H1 (cell line): ENCODE measurements around the gene MEGF9. TPM values are rescaled to one million over a fixed set of nuclear protein-coding genes. Genes with fewer than 3 reads are reported as not detected.

ENCODE experiments used
- CTCF ChIA-PET: fragments of 300-600 bp; sonication (Branson Sonifier 250); formaldehyde crosslinking; loops from one replicate; lab custom pipeline; 2021; ENCODE audit not compliant: partially characterized antibody; lab: Charles Lee
- POLR2A ChIA-PET: fragments of 300-600 bp; sonication (Branson Sonifier 250); formaldehyde crosslinking; loops from one replicate; lab custom pipeline; 2021; ENCODE audit warnings: inconsistent platforms; ENCODE audit not compliant: partially characterized antibody; lab: Charles Lee
- DNase-seq, 2 experiments: peaks; one replicate each; pipeline versions ENCODE4 v3.0.0 to v3.0.0-alpha.2; 2010 to 2022; ENCODE audit warnings: low spot score in 2 of 2, low read depth in 1 of 2, mixed read lengths in 1 of 2
- FAIRE-seq: peaks from 2 replicates; lab custom pipeline; 2011; peaks lifted over from hg19 to GRCh38; lab: Jason Lieb, UNC
- H2AFZ ChIP-seq: 2 replicates; pipeline ENCODE4 v1.8.1; 2012; ENCODE audit warnings: low read length, inconsistent platforms
- H2AK5ac ChIP-seq: 2 replicates; pipeline ENCODE4 v1.6.1; 2013; ENCODE audit warnings: low read depth, low read length
- H2BK120ac ChIP-seq: replicated peaks from 2 replicates; pipeline ENCODE3; 2013; ENCODE audit warnings: low read depth, low read length, inconsistent platforms
- H2BK12ac ChIP-seq: 2 replicates; pipeline ENCODE4 v1.6.1; 2013; ENCODE audit warnings: low read depth, low read length
- H2BK15ac ChIP-seq: 2 replicates; pipeline ENCODE4 v1.6.1; 2013; ENCODE audit warnings: low read length
- H2BK20ac ChIP-seq: 2 replicates; pipeline ENCODE4 v1.6.1; 2013; ENCODE audit warnings: low read length
- H2BK5ac ChIP-seq: 2 replicates; pipeline ENCODE4 v1.6.1; 2013; ENCODE audit warnings: low read depth, low read length
- H3K14ac ChIP-seq: 2 replicates; pipeline ENCODE4 v1.6.1; 2013; ENCODE audit warnings: inconsistent platforms; ENCODE audit not compliant: insufficient read length
- H3K18ac ChIP-seq: 2 replicates; pipeline ENCODE4 v1.6.1; 2013; ENCODE audit warnings: low read length; ENCODE audit errors: extremely low read depth
- H3K23ac ChIP-seq: 2 replicates; pipeline ENCODE4 v1.6.1; 2013; ENCODE audit warnings: inconsistent platforms; ENCODE audit not compliant: insufficient read length
- H3K23me2 ChIP-seq: 2 replicates; pipeline ENCODE4 v1.6.1; 2013; ENCODE audit warnings: low read depth, low read length
- H3K27ac ChIP-seq: 2 replicates; pipeline ENCODE4 v1.6.1; 2011; ENCODE audit warnings: low read depth, low read length, inconsistent platforms
- H3K27me3 ChIP-seq, 4 experiments: replicated peaks in 1 of 4; 1 replicate in 1 of 4; 2 replicates in 3 of 4; pipeline versions ENCODE4 v1.6.1 to v1.8.1; 2011 to 2013; ENCODE audit warnings: low read length in 3 of 4, mild to moderate bottlenecking in 3 of 4, inconsistent platforms in 2 of 4, mixed read lengths in 2 of 4, moderate library complexity in 1 of 4; ENCODE audit not compliant: control insufficient read depth in 3 of 4, insufficient read depth in 3 of 4; ENCODE audit errors: extremely low read depth in 1 of 4
- H3K36me3 ChIP-seq, 4 experiments: 2 replicates each; pipeline versions ENCODE4 v1.6.1 to v1.8.1; 2011 to 2013; ENCODE audit warnings: mild to moderate bottlenecking in 4 of 4, low read length in 3 of 4, moderate library complexity in 2 of 4, control low read depth in 1 of 4, inconsistent platforms in 1 of 4; ENCODE audit not compliant: insufficient read depth in 4 of 4, control insufficient read depth in 2 of 4
- H3K4ac ChIP-seq: replicated peaks from 2 replicates; pipeline ENCODE3; 2013; ENCODE audit warnings: low read length, low read depth, mixed read lengths, inconsistent platforms; ENCODE audit not compliant: insufficient read length
- H3K4me1 ChIP-seq, 4 experiments: replicated peaks in 1 of 4; 1 replicate in 1 of 4; 2 replicates in 3 of 4; pipeline versions ENCODE4 v1.6.1 to v1.8.1; 2011 to 2013; ENCODE audit warnings: low read length in 3 of 4, inconsistent platforms in 2 of 4, mixed read lengths in 1 of 4; ENCODE audit not compliant: insufficient read depth in 4 of 4, control insufficient read depth in 3 of 4
- H3K4me2 ChIP-seq, 2 experiments: 2 replicates each; pipeline versions ENCODE4 v1.6.1 to v1.8.1; 2011 to 2013; ENCODE audit warnings: low read depth in 2 of 2, low read length in 2 of 2, control low read depth in 1 of 2, inconsistent platforms in 1 of 2, mild to moderate bottlenecking in 1 of 2; ENCODE audit not compliant: insufficient read depth in 1 of 2
- H3K4me3 ChIP-seq, 4 experiments: fragments of 200-600, 300-600 bp in 1 of 4; sonication (generic), shearing (Covaris generic), sonication (Bioruptor Twin) in 1 of 4; 2 replicates each; pipeline versions ENCODE4 v1.5.1 to v1.8.1; 2011 to 2016; ENCODE audit warnings: low read length in 4 of 4, low read depth in 3 of 4, control low read depth in 2 of 4, inconsistent platforms in 2 of 4, mild to moderate bottlenecking in 2 of 4, mixed read lengths in 1 of 4, moderate library complexity in 1 of 4; ENCODE audit not compliant: insufficient read depth in 2 of 4; ENCODE audit errors: extremely low read depth in 1 of 4
- H3K56ac ChIP-seq: replicated peaks from 2 replicates; pipeline ENCODE3; 2013; ENCODE audit warnings: low read depth, mild to moderate bottlenecking, mixed read lengths, low read length, inconsistent platforms; ENCODE audit not compliant: insufficient read length
- H3K79me1 ChIP-seq: 2 replicates; pipeline ENCODE4 v1.6.1; 2013; ENCODE audit warnings: low read depth, low read length, control low read depth
- H3K79me2 ChIP-seq, 2 experiments: 2 replicates each; pipeline versions ENCODE4 v1.6.1 to v1.8.1; 2012 to 2013; ENCODE audit warnings: low read length in 2 of 2, mild to moderate bottlenecking in 2 of 2, inconsistent platforms in 1 of 2; ENCODE audit not compliant: insufficient read depth in 2 of 2, control insufficient read depth in 1 of 2
- H3K9ac ChIP-seq, 4 experiments: replicated peaks in 1 of 4; 1 replicate in 1 of 4; 2 replicates in 3 of 4; pipeline versions ENCODE4 v1.6.1 to v1.8.1; 2011 to 2013; ENCODE audit warnings: low read depth in 3 of 4, low read length in 3 of 4, control low read depth in 2 of 4, mild to moderate bottlenecking in 2 of 4, moderate library complexity in 2 of 4, inconsistent platforms in 1 of 4; ENCODE audit errors: extremely low read depth in 1 of 4
- H3K9me3 ChIP-seq, 2 experiments: 2 replicates each; pipeline versions ENCODE4 v1.6.1 to v1.8.1; 2012 to 2013; ENCODE audit warnings: mild to moderate bottlenecking in 2 of 2, moderate library complexity in 2 of 2, control low read depth in 1 of 2, inconsistent platforms in 1 of 2, low read depth in 1 of 2, low read length in 1 of 2, mixed read lengths in 1 of 2; ENCODE audit not compliant: insufficient read depth in 2 of 2
- H4K20me1 ChIP-seq, 2 experiments: replicated peaks in 1 of 2; 2 replicates each; pipeline versions ENCODE3 to v1.8.1; 2011 to 2013; ENCODE audit warnings: inconsistent platforms in 2 of 2, low read length in 2 of 2, mild to moderate bottlenecking in 1 of 2; ENCODE audit not compliant: insufficient read depth in 2 of 2, control insufficient read depth in 1 of 2
- H4K5ac ChIP-seq: 2 replicates; pipeline ENCODE4 v1.6.1; 2013; ENCODE audit warnings: low read length, low read depth, mixed read lengths, inconsistent platforms; ENCODE audit not compliant: insufficient read length
- H4K8ac ChIP-seq: 2 replicates; pipeline ENCODE4 v1.8.0; 2013; ENCODE audit warnings: mild to moderate bottlenecking, moderate library complexity, low read length, inconsistent platforms; ENCODE audit not compliant: insufficient read depth; ENCODE audit errors: extremely low read depth
- H4K91ac ChIP-seq: replicated peaks from 2 replicates; pipeline ENCODE3; 2013; ENCODE audit warnings: low read length, mixed read lengths, inconsistent platforms; ENCODE audit not compliant: insufficient read length
- CHD2 ChIP-seq: IDR thresholded peaks from 2 replicates; pipeline ENCODE4 v1.6.1; 2012; ENCODE audit warnings: low read length, improper control_type of control experiment
- CREB1 ChIP-seq: IDR thresholded peaks from 2 replicates; pipeline ENCODE4 v1.6.1; 2012; ENCODE audit warnings: inconsistent platforms
- EZH2 ChIP-seq: fragments of 200-600 bp; sonication (generic); IDR thresholded peaks from 2 replicates; pipeline ENCODE4 v1.7.1; 2012; ENCODE audit warnings: low read depth, mild to moderate bottlenecking, moderate library complexity, low read length, inconsistent platforms; ENCODE audit not compliant: severe bottlenecking
- FOSL1 ChIP-seq: IDR thresholded peaks from 2 replicates; pipeline ENCODE4 v1.6.1; 2011; ENCODE audit warnings: mild to moderate bottlenecking, low read depth, low read length, moderate library complexity; ENCODE audit not compliant: insufficient read depth
- HDAC2 ChIP-seq, 2 experiments: fragments of 300-600 bp in 1 of 2; sonication (generic) in 1 of 2; IDR thresholded peaks; 2 replicates each; pipeline ENCODE4 v1.6.1; 2011 to 2012; ENCODE audit warnings: low read depth in 2 of 2, low read length in 2 of 2, mild to moderate bottlenecking in 2 of 2, moderate library complexity in 2 of 2, borderline replicate concordance in 1 of 2, inconsistent platforms in 1 of 2
- HDAC6 ChIP-seq: IDR thresholded peaks from one replicate; pipeline ENCODE4 v1.7.1; 2012; ENCODE audit warnings: low read depth, mild to moderate bottlenecking, inconsistent platforms, low read length, moderate library complexity
- KDM1A ChIP-seq: fragments of 200-600, 300-600 bp; sonication (generic); IDR thresholded peaks from 2 replicates; pipeline ENCODE4 v1.7.1; 2016; ENCODE audit warnings: mild to moderate bottlenecking, low read length, borderline replicate concordance
- WGBS, 2 experiments: shearing (Covaris generic) in 1 of 2; methylation state at CpG; one replicate each; pipeline versions ENCODE4 v1.1.6 to v1.1.7; 2013 to 2015; ENCODE audit warnings: low lambda C conversion rate in 2 of 2, mixed read lengths in 2 of 2, inconsistent platforms in 1 of 2, low coverage in 1 of 2, missing lambda C conversion rate in 1 of 2; ENCODE audit not compliant: insufficient replicate concordance in 2 of 2, insufficient coverage in 1 of 2, insufficient read length in 1 of 2; ENCODE audit errors: extremely low coverage in 1 of 2, missing lambda C conversion rate in 1 of 2; 5-methylcytosine and 5-hydroxymethylcytosine counted together
- polyA plus RNA-seq, 7 experiments: library from polyadenylated mRNA; depleted of rRNA in 3 of 7; stranded (reverse) in 5 of 7; unstranded in 2 of 7; fragments of >200 nt in 5 of 7; fragments of 200-250 nt in 2 of 7; gene quantifications; 1 replicate in 5 of 7; 2 replicates in 1 of 7; 4 replicates in 1 of 7; pipeline versions ENCODE4 v1.2.1 to v1.2.3, GENCODE V29; 2011 to 2013; ENCODE audit warnings: missing spikeins in 2 of 7, mixed read lengths in 2 of 7
- total RNA-seq: library from RNA; stranded (reverse); fragmentation: NEBNext Ultra II Directional; extraction: Animal tissue kit (Norgen Biotek cat#: 25700); gene quantifications from 2 replicates; pipeline ENCODE4 v1.2.1, GENCODE V29; 2021
- TF ChIP-seq, protein P1 (sequence below): IDR thresholded peaks from 2 replicates; pipeline ENCODE4 v1.6.1; 2011; ENCODE audit warnings: low read depth, mild to moderate bottlenecking, low read length; ENCODE audit not compliant: insufficient read depth
- TF ChIP-seq, protein P2 (sequence below), 3 experiments: IDR thresholded peaks; 1 replicate in 2 of 3; 2 replicates in 1 of 3; pipeline versions ENCODE4 v1.5.1 to v1.6.1; 2011; ENCODE audit warnings: low read length in 3 of 3, mild to moderate bottlenecking in 3 of 3, inconsistent platforms in 2 of 3, low read depth in 1 of 3, moderate library complexity in 1 of 3; ENCODE audit not compliant: insufficient read depth in 1 of 3; ENCODE audit errors: control extremely low read depth in 1 of 3

Gene MEGF9
- total and polyA plus RNA-seq, 2 of the 8 experiments (the other 6 are each of a cell fraction or from before 2014, with no cell fraction given), result 0.45 to 1.8 TPM

DNA sequence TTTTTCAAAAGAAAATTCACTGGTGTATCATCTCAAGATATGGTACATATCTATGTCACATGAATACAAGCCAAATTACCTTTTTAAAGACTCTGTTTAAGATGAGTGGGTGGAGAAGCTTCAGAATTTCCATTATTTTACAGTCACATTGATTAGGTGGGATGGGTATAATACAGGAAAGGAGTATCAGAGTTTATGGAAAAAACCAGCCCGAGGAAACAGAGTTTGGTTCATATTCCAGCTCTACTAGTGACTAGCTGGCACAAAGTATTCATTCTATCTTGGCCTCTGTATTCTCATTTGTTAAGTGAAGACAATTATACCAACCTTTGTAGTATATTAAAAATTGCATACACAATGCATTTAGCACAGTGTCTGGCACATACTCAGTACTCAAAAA is 87.8 kb downstream of the MEGF9 start:
- Histone ChIP-seq H2BK120ac (no peak overlapping the region), H3K4me2 (no peak overlapping the region), H4K20me1 (no peaks in the 10 kb centered on the region), H3K18ac (no peak overlapping the region), H2BK12ac (no peak overlapping the region), H3K27me3 (no peaks in the 10 kb centered on the region), H3K4me1 (peaks cover 0 to 6% (median 0%) of the 10 kb centered on the region in 4 experiments; a peak in 1 of 7 replicates), H2AFZ (no peak overlapping the region), H2BK5ac (no peak overlapping the region), H2BK20ac (no peak overlapping the region), H3K9me3 (no peaks in the 10 kb centered on the region), H3K4ac (no peak overlapping the region), H3K27ac (no peak overlapping the region), H3K79me2 (no peaks in the 10 kb centered on the region), H3K23me2 (no peaks in the 10 kb centered on the region), H3K14ac (no peak overlapping the region), H3K56ac (no peak overlapping the region), H4K8ac (no peak overlapping the region), H4K5ac (no peak overlapping the region), H3K4me3 (no peak overlapping the region), H2BK15ac (no peak overlapping the region), H4K91ac (no peak overlapping the region), H3K79me1 (no peaks in the 10 kb centered on the region), H3K23ac (no peak overlapping the region), H3K9ac (no peak overlapping the region), H2AK5ac (no peak overlapping the region), H3K36me3 (no peaks in the 10 kb centered on the region)
- 95% methylated on average over 1 of the region's 1 CpG; no CpG with 5 or more reads in 1 of the 2 experiments for WGBS, 2 experiments
- TF ChIP-seq, protein P1, sequence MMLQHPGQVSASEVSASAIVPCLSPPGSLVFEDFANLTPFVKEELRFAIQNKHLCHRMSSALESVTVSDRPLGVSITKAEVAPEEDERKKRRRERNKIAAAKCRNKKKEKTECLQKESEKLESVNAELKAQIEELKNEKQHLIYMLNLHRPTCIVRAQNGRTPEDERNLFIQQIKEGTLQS, result no peak
- TF ChIP-seq HDAC6 (no peak), HDAC2 (IDR thresholded peaks at IDR 0.05; ENCODE audit: borderline replicate concordance in 1 of 2, low read depth in 2 of 2, low read length in 2 of 2) (no peak), EZH2 (no peak), KDM1A (no peak), CREB1 (no peak), FOSL1 (no peak), CHD2 (no peak)
- TF ChIP-seq, protein P2, sequence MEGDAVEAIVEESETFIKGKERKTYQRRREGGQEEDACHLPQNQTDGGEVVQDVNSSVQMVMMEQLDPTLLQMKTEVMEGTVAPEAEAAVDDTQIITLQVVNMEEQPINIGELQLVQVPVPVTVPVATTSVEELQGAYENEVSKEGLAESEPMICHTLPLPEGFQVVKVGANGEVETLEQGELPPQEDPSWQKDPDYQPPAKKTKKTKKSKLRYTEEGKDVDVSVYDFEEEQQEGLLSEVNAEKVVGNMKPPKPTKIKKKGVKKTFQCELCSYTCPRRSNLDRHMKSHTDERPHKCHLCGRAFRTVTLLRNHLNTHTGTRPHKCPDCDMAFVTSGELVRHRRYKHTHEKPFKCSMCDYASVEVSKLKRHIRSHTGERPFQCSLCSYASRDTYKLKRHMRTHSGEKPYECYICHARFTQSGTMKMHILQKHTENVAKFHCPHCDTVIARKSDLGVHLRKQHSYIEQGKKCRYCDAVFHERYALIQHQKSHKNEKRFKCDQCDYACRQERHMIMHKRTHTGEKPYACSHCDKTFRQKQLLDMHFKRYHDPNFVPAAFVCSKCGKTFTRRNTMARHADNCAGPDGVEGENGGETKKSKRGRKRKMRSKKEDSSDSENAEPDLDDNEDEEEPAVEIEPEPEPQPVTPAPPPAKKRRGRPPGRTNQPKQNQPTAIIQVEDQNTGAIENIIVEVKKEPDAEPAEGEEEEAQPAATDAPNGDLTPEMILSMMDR (IDR thresholded peaks at IDR 0.05; ENCODE audit: control extremely low read depth in 1 of 3, insufficient read depth in 1 of 3, low read depth in 1 of 3, low read length in 3 of 3), result no peak
- ChIA-PET CTCF (interaction anchor here (1.1 to 3.0 kb wide), 2 partner anchors 8 to 15 kb away, joined by 4 to 15 read pairs; no protein-coding TSS in a partner anchor), POLR2A (no interaction called here)
- DNase-seq, result no peak
- FAIRE-seq, result no peak
